WI38 (cell line): Measurements from ENCODE around the gene IRF1.
"Not testable (repeated sequence)": the region's sequence is repeated elsewhere in the genome, so short reads cannot be mapped to it uniquely, and the experiment has no call there.

Experiments
- H3K4me3 ChIP-seq: 2 replicates; pipeline ENCODE4 v1.5.1; 2011; ENCODE audit warnings: low read depth, mild to moderate bottlenecking, control low read depth, low read length
- CTCF ChIP-seq: IDR thresholded peaks from 2 replicates; pipeline ENCODE4 v1.5.1; 2012; ENCODE audit warnings: low read depth, mild to moderate bottlenecking, control low read depth, low read length

Gene IRF1

DNA sequence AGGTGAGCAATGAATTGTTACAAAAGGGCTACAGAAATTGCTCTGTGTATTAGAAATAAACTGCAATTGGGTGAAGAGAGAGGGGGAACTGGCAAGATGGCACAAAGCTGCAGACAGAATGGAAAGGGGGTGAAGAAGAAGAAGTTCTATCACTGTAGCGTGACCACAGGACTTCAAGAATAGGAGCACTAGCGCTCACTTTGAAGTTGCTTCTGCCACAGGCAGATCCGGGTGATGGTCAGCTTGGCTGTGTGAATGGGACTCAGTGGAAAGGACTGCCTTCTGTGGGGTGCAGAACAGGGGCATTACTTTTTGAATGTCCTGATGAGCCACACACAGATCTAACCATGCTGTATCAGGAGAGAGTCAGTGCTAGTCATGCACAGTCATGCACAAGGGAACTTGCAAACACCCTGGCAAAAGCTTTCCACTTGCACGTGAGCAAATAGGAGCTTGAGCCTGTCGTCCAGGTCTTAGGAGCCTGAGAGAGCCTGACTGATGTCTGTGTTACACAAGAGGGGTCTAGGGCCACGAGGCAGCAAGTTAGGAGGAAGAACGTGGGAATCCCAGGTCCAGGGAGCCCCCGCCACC lies 36.5 kb upstream of the IRF1 start:
- H3K4me3 ChIP-seq: no peak overlapping the region
- no peak for TF ChIP-seq CTCF

GRCh38 chr5:132526290-132526973 lies 35.9 kb upstream of the IRF1 start:
- TF ChIP-seq CTCF: peak; percentile 85
- H3K4me3 ChIP-seq: no peak overlapping the region

GRCh38 chr5:132525299-132525724 lies 34.7 kb upstream of the IRF1 start:
- TF ChIP-seq CTCF: no peak
- no peak overlapping the region for H3K4me3 ChIP-seq

- not testable (repeated sequence) for H3K4me3 ChIP-seq
Observed at GRCh38 chr5:132524877-132525276, 34.3 kb upstream of the IRF1 start.

- not testable (repeated sequence) for H3K4me3 ChIP-seq
Observed at GRCh38 chr5:132522067-132522466, 31.5 kb upstream of the IRF1 start.

DNA sequence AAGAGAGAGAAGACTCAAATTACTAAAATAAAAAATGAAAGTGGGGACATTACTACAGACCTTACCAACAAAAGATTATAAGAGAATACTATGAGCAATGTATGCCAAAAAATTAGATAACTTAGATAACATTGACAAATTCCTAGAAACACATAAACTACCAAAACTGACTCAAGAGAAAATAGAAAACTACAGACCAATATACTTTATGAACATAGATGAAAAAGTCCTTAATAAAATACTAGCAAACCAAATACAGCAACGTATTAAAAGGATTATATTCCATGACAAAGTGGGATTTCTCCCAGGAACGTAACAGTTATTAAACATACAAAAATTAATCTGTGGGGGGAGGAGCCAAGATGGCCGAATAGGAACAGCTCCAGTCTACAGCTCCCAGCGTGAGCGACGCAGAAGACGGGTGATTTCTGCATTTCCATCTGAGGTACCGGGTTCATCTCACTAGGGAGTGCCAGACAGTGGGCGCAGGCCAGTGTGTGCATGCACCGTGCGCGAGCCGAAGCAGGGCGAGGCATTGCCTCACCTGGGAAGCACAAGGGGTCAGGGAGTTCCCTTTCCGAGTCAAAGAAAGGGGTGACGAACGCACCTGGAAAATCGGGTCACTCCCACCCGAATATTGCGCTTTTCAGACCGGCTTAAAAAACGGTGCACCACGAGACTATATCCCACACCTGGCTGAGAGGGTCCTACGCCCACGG lies 23.2 kb upstream of the IRF1 start:
- H3K4me3 ChIP-seq: not testable (repeated sequence)

GRCh38 chr5:132510076-132510475 lies 19.5 kb upstream of the IRF1 start:
- H3K4me3 ChIP-seq: no peak overlapping the region
- no peak for TF ChIP-seq CTCF

- peak; percentile 61 for TF ChIP-seq CTCF
- no peak overlapping the region; the same call in 1 of the 2 replicates for H3K4me3 ChIP-seq
Observed at GRCh38 chr5:132506094-132506692, 15.6 kb upstream of the IRF1 start.
